Measurements from ENCODE around the gene LAX1. TPM values are rescaled to one million over a fixed set of nuclear protein-coding genes. Genes with fewer than 3 reads are reported as not detected.
A peak's percentile ranks its signal among the peaks of the same experiment; 100 is the strongest.

LAX1 gene
- total and polyA plus RNA-seq, 10 of the 15 experiments (the other 5 are each of a cell fraction or from before 2014, with no cell fraction given): 2.1 to 15.0 (median 9.0) TPM

DNA sequence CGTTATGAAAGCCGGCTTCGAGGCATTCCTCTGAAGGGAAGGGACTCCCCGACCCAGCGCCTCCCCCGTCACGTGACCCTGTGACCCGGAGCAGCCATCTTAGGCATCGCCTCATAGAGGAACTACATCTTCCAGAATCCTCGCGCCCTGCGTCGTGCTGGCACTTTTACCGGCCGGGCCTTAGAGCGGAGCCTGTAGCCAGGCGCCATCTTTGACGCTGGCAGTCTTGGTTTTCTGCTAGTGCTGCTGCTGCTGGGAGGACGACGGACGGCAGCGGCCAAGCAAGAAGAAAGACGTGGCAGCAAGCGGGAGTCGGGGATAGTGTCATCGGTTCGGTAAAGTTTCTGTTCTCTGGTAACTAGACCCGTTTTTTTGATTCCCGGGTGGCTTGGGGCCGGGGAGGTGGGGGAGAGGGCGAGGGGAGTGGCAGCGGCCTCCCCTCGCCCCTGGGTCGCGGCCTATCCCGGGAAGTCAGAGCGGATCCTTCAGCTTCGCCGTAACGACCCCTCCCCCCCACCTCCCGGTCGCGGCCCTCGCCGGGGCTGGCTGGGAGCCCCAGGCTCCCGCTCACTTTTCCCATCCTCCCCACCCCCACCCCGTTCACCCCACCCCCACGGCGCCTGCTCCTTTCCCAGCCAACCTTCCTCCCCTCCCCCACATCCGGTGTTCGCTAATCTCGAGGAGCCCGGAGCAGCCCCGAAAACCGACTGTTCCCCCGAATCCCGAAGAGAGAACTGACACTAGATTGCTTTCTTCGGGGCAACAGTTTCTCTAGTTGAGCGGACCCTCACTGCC is 30.7 kb downstream of the LAX1 start, which contains the start of the genes ZBED6 and ZC3H11A (continued):
- TF ChIP-seq, protein P1, sequence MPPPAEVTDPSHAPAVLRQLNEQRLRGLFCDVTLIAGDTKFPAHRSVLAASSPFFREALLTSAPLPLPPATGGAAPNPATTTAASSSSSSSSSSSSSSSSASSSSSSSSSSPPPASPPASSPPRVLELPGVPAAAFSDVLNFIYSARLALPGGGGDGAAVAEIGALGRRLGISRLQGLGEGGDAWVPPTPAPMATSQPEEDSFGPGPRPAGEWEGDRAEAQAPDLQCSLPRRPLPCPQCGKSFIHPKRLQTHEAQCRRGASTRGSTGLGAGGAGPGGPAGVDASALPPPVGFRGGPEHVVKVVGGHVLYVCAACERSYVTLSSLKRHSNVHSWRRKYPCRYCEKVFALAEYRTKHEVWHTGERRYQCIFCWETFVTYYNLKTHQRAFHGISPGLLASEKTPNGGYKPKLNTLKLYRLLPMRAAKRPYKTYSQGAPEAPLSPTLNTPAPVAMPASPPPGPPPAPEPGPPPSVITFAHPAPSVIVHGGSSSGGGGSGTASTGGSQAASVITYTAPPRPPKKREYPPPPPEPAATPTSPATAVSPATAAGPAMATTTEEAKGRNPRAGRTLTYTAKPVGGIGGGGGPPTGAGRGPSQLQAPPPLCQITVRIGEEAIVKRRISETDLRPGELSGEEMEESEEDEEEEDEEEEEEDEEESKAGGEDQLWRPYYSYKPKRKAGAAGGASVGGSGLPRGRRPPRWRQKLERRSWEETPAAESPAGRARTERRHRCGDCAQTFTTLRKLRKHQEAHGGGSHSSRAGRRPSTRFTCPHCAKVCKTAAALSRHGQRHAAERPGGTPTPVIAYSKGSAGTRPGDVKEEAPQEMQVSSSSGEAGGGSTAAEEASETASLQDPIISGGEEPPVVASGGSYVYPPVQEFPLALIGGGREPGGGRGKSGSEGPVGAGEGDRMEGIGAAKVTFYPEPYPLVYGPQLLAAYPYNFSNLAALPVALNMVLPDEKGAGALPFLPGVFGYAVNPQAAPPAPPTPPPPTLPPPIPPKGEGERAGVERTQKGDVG (CRISPR knock-in tag; IDR thresholded peaks at IDR 0.05): peak; percentile 80; the same call in 1 of the 2 replicates
- TF ChIP-seq BRCA1 (IDR thresholded peaks at IDR 0.05; ENCODE audit: low read depth, low read length) (no peak), MXI1 (IDR thresholded peaks at IDR 0.05; ENCODE audit: low read depth, low read length) (peak; percentile 59; the same call in 1 of the 2 replicates), ESRRA (IDR thresholded peaks at IDR 0.05; ENCODE audit: low read length) (no peak), IKZF1 (conservative IDR thresholded peaks at IDR 0.05) (peak; percentile 96), BACH1 (IDR thresholded peaks at IDR 0.05; ENCODE audit: borderline replicate concordance) (no peak), CREM (IDR thresholded peaks at IDR 0.05; ENCODE audit: low read depth) (peak; percentile 94), MYB (IDR thresholded peaks at IDR 0.05; ENCODE audit: borderline replicate concordance, low read depth, low read length) (no peak), RUNX3 (IDR thresholded peaks at IDR 0.05; ENCODE audit: low read length) (no peak), CREB1 (IDR thresholded peaks at IDR 0.05; ENCODE audit: low read depth) (peak; percentile 93), YBX1 (IDR thresholded peaks at IDR 0.05) (no peak), CHD2 (IDR thresholded peaks at IDR 0.05; ENCODE audit: borderline replicate concordance, low read depth, low read length) (peak; percentile 65; the same call in 1 of the 2 replicates)
- TF ChIP-seq, protein P2, sequence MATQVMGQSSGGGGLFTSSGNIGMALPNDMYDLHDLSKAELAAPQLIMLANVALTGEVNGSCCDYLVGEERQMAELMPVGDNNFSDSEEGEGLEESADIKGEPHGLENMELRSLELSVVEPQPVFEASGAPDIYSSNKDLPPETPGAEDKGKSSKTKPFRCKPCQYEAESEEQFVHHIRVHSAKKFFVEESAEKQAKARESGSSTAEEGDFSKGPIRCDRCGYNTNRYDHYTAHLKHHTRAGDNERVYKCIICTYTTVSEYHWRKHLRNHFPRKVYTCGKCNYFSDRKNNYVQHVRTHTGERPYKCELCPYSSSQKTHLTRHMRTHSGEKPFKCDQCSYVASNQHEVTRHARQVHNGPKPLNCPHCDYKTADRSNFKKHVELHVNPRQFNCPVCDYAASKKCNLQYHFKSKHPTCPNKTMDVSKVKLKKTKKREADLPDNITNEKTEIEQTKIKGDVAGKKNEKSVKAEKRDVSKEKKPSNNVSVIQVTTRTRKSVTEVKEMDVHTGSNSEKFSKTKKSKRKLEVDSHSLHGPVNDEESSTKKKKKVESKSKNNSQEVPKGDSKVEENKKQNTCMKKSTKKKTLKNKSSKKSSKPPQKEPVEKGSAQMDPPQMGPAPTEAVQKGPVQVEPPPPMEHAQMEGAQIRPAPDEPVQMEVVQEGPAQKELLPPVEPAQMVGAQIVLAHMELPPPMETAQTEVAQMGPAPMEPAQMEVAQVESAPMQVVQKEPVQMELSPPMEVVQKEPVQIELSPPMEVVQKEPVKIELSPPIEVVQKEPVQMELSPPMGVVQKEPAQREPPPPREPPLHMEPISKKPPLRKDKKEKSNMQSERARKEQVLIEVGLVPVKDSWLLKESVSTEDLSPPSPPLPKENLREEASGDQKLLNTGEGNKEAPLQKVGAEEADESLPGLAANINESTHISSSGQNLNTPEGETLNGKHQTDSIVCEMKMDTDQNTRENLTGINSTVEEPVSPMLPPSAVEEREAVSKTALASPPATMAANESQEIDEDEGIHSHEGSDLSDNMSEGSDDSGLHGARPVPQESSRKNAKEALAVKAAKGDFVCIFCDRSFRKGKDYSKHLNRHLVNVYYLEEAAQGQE (IDR thresholded peaks at IDR 0.05; ENCODE audit: low read depth, low read length): no peak
- TF ChIP-seq, protein P3, sequence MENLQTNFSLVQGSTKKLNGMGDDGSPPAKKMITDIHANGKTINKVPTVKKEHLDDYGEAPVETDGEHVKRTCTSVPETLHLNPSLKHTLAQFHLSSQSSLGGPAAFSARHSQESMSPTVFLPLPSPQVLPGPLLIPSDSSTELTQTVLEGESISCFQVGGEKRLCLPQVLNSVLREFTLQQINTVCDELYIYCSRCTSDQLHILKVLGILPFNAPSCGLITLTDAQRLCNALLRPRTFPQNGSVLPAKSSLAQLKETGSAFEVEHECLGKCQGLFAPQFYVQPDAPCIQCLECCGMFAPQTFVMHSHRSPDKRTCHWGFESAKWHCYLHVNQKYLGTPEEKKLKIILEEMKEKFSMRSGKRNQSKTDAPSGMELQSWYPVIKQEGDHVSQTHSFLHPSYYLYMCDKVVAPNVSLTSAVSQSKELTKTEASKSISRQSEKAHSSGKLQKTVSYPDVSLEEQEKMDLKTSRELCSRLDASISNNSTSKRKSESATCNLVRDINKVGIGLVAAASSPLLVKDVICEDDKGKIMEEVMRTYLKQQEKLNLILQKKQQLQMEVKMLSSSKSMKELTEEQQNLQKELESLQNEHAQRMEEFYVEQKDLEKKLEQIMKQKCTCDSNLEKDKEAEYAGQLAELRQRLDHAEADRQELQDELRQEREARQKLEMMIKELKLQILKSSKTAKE (IDR thresholded peaks at IDR 0.05; ENCODE audit: low read depth, poor library complexity, severe bottlenecking): no peak
- TF ChIP-seq, protein P4, sequence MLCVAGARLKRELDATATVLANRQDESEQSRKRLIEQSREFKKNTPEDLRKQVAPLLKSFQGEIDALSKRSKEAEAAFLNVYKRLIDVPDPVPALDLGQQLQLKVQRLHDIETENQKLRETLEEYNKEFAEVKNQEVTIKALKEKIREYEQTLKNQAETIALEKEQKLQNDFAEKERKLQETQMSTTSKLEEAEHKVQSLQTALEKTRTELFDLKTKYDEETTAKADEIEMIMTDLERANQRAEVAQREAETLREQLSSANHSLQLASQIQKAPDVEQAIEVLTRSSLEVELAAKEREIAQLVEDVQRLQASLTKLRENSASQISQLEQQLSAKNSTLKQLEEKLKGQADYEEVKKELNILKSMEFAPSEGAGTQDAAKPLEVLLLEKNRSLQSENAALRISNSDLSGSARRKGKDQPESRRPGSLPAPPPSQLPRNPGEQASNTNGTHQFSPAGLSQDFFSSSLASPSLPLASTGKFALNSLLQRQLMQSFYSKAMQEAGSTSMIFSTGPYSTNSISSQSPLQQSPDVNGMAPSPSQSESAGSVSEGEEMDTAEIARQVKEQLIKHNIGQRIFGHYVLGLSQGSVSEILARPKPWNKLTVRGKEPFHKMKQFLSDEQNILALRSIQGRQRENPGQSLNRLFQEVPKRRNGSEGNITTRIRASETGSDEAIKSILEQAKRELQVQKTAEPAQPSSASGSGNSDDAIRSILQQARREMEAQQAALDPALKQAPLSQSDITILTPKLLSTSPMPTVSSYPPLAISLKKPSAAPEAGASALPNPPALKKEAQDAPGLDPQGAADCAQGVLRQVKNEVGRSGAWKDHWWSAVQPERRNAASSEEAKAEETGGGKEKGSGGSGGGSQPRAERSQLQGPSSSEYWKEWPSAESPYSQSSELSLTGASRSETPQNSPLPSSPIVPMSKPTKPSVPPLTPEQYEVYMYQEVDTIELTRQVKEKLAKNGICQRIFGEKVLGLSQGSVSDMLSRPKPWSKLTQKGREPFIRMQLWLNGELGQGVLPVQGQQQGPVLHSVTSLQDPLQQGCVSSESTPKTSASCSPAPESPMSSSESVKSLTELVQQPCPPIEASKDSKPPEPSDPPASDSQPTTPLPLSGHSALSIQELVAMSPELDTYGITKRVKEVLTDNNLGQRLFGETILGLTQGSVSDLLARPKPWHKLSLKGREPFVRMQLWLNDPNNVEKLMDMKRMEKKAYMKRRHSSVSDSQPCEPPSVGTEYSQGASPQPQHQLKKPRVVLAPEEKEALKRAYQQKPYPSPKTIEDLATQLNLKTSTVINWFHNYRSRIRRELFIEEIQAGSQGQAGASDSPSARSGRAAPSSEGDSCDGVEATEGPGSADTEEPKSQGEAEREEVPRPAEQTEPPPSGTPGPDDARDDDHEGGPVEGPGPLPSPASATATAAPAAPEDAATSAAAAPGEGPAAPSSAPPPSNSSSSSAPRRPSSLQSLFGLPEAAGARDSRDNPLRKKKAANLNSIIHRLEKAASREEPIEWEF (IDR thresholded peaks at IDR 0.05; ENCODE audit: insufficient replicate concordance, low read depth, low read length): no peak

All from GM12878 (cell line).